ENCODE results near the gene C11orf65.
"Not testable (repeated sequence)": the region's sequence is repeated elsewhere in the genome, so short reads cannot be mapped to it uniquely, and the experiment has no call there.

DNA sequence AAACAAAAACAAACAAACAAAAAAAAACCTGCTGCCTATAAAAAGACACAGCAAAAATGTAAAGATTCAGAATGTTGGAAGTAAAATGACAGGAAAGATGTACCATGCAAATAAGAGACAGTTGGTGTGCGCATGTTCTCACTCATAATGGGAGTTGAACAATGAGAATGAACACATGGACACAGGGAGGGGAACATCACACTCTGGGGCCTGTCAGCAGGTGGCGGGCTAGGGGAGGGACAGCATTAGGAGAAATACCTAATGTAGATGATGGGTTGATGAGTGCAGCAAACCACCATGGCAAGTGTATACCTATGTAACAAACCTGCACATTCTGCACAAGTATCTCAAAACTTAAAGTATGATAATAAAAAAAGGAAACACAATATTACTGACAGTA is 49.8 kb downstream of the C11orf65 start:
- TF ChIP-seq, protein P1, sequence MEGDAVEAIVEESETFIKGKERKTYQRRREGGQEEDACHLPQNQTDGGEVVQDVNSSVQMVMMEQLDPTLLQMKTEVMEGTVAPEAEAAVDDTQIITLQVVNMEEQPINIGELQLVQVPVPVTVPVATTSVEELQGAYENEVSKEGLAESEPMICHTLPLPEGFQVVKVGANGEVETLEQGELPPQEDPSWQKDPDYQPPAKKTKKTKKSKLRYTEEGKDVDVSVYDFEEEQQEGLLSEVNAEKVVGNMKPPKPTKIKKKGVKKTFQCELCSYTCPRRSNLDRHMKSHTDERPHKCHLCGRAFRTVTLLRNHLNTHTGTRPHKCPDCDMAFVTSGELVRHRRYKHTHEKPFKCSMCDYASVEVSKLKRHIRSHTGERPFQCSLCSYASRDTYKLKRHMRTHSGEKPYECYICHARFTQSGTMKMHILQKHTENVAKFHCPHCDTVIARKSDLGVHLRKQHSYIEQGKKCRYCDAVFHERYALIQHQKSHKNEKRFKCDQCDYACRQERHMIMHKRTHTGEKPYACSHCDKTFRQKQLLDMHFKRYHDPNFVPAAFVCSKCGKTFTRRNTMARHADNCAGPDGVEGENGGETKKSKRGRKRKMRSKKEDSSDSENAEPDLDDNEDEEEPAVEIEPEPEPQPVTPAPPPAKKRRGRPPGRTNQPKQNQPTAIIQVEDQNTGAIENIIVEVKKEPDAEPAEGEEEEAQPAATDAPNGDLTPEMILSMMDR (IDR thresholded peaks at IDR 0.05; ENCODE audit: insufficient read depth, low read depth, low read length), result not testable (repeated sequence)
- TF ChIP-seq EZH2 (IDR thresholded peaks at IDR 0.05; ENCODE audit: insufficient read depth, low read length), result not testable (repeated sequence)
